A673 (cell line): Measurements from ENCODE around the gene OTUD5.

Experiments
- CTCF ChIP-seq: fragments of 300-800, 200-600 bp; sonication (generic); conservative IDR thresholded peaks from 2 replicates; pipeline ENCODE4 v1.5.1; 2017; ENCODE audit warnings: low read depth, mild to moderate bottlenecking, antibody characterized with exemption, low read length, moderate library complexity, mixed read lengths
- EZH2 ChIP-seq: fragments of 200-600 bp; sonication (generic); IDR thresholded peaks from 2 replicates; pipeline ENCODE4 v1.6.1; 2017; ENCODE audit warnings: borderline replicate concordance, low read depth, mild to moderate bottlenecking, mixed read lengths, antibody characterized with exemption, low read length; ENCODE audit not compliant: poor library complexity, severe bottlenecking

- TF ChIP-seq CTCF (no peak), EZH2 (no peak)
Measured at GRCh38 chrX:48905090-48905790, 52.2 kb downstream of the OTUD5 start.
